ENCODE measurements around the gene NFATC2.

The NFATC2 gene

DNA sequence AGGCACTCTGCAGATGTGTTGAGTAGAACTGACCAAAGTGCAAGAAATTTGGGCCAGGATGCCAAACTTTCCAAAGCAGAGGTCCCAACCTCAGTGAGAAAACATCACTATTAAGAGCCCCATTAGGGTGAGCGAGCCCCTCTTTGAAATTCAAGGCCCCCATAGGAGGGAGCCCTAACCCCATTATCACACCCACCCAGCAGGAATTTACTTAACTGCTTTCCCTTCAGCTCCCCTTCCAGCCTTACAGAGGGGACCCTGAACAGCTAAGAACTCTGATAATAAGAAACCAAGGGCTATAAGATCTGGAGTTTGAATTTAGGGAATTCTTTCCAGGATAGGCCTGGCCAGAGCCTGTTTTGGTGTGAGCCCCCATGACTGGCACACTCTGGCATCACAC lies 130.6 kb downstream of the NFATC2 start:
- no peak for DNase-seq
- Histone ChIP-seq H3K27ac (peak overlapping the region; percentile 68), H3K4me3 (ENCODE audit: low read depth, low read length) (no peak overlapping the region), H3K36me3 (replicated peaks) (no peaks in the 10 kb centered on the region), H3K27me3 (replicated peaks) (no peaks in the 10 kb centered on the region)
- in situ Hi-C loops (cut with HindIII; ENCODE audit: low pct_ligation_motif_present, low sequenced_read_pairs), result no loop called here
- no peak for TF ChIP-seq CTCF (IDR thresholded peaks at IDR 0.05; ENCODE audit: low read depth, low read length, missing control alignments)

- no peak overlapping the region for H3K27ac ChIP-seq
- H3K4me3 ChIP-seq (ENCODE audit: low read depth, low read length), result no peak overlapping the region
- H3K36me3 ChIP-seq (replicated peaks), result no peaks in the 10 kb centered on the region
- H3K27me3 ChIP-seq (replicated peaks), result no peaks in the 10 kb centered on the region
- DNase-seq, result no peak
- TF ChIP-seq CTCF (IDR thresholded peaks at IDR 0.05; ENCODE audit: low read depth, low read length, missing control alignments), result no peak
- in situ Hi-C loops (cut with HindIII; ENCODE audit: low pct_ligation_motif_present, low sequenced_read_pairs), result no loop called here
Observed at GRCh38 chr20:51410586-51411325, 131.8 kb downstream of the NFATC2 start.

DNA sequence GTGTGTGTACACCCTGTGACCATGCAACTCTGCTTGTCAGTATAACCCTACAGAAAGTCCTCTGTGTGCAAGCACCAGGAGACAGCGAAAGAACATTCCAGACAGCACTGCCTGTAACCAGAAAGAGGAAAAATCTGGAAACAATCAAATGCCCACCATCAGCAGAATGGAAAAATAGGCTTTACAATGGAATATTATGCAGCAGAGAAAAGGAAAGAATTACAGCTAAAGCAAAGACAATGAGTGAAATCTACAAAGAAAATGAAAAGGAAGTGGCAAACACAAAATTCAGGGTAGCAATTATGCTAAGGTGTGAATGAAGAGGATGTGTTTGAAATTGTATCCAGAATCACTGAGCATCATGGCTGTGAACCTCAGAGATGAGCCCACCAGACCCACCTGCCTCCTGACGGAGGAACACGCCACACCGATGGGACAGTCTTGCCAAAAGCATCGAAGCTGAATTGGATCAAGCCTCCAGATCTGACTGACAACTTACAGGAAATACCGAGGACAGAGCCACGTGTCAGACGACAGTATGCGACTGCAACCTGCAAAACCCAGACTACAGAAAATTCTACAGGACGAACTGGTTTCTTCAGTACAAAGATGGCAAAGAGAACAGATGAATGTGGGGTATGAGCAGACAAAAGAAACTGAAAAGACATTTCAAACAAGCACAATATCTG lies 133.2 kb downstream of the NFATC2 start:
- no peaks in the 10 kb centered on the region for H3K27me3 ChIP-seq (replicated peaks)
- in situ Hi-C loops (cut with HindIII; ENCODE audit: low pct_ligation_motif_present, low sequenced_read_pairs), result no loop called here
- H3K36me3 ChIP-seq (replicated peaks), result no peaks in the 10 kb centered on the region
- no peak for DNase-seq
- no peak overlapping the region for H3K27ac ChIP-seq
- no peak for TF ChIP-seq CTCF (IDR thresholded peaks at IDR 0.05; ENCODE audit: low read depth, low read length, missing control alignments)
- no peak overlapping the region for H3K4me3 ChIP-seq (ENCODE audit: low read depth, low read length)

GRCh38 chr20:51404297-51405060 lies 138.0 kb downstream of the NFATC2 start:
- DNase-seq, result peak; percentile 91
- no peak overlapping the region for H3K4me3 ChIP-seq (ENCODE audit: low read depth, low read length)
- in situ Hi-C loops (cut with HindIII; ENCODE audit: low pct_ligation_motif_present, low sequenced_read_pairs), result no loop called here
- no peaks in the 10 kb centered on the region for H3K36me3 ChIP-seq (replicated peaks)
- TF ChIP-seq CTCF (IDR thresholded peaks at IDR 0.05; ENCODE audit: low read depth, low read length, missing control alignments), result no peak
- peak overlapping the region; percentile 67 for H3K27ac ChIP-seq
- no peaks in the 10 kb centered on the region for H3K27me3 ChIP-seq (replicated peaks)

DNA sequence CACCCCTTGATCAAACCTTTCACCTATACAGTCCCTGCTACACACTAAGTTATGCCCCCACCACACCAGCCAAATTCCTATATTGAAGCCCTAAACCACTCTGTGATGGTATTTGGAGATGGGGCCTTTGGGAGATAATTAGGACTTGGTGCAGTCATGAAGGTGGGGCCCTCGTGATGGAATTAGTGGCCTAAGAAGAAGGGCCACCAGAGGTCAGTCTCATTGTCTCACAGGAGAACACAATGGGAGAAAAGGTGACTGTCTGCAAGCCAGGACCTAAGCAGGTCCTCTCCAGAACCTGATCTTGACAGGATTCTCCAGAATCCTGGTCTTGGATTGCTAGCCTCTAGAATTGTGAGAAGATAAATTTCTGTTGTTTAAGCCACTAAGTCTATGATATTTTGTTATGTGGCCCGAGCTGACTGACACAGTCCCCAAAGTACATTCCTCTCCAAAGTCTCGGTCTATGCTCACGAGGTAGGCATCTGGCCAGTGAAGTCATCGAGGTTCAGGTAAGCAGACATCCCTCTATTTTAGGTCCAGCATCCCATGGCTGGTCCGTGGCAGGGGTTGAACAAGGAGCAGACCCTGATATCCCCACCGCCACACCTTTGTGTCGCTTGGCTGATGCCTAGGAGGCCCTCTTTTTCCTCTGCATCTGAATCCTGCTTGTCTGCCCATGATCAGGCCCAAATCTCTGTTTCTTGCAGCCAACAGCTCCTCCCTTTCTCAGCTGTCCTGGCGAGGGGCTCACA lies 138.9 kb downstream of the NFATC2 start:
- Histone ChIP-seq H3K36me3 (replicated peaks) (no peaks in the 10 kb centered on the region), H3K27me3 (replicated peaks) (no peaks in the 10 kb centered on the region), H3K4me3 (ENCODE audit: low read depth, low read length) (no peak overlapping the region), H3K27ac (no peak overlapping the region)
- no peak for TF ChIP-seq CTCF (IDR thresholded peaks at IDR 0.05; ENCODE audit: low read depth, low read length, missing control alignments)
- in situ Hi-C loops (cut with HindIII; ENCODE audit: low pct_ligation_motif_present, low sequenced_read_pairs), result no loop called here
- DNase-seq, result no peak
